Muscle of back (tissue), 13 donors: Measurements from ENCODE around the gene HSPB6. TPM values are rescaled to one million over a fixed set of nuclear protein-coding genes. Genes with fewer than 3 reads are reported as not detected.
"Not testable (repeated sequence)": the region's sequence is repeated elsewhere in the genome, so short reads cannot be mapped to it uniquely, and the experiment has no call there.

Experiments used
- DNase-seq, 3 donors: peaks; one replicate each; pipeline versions ENCODE4 v3.0.0 to v3.0.0-alpha.2; 2013
- long read RNA-seq, 9 donors: transcript quantifications; one replicate each; lab custom pipeline, GENCODE V29; 2026
- polyA plus RNA-seq, 10 donors: library from polyadenylated mRNA; unstranded; fragments of 120-200 nt; gene quantifications; one replicate each; pipeline ENCODE4 v1.2.1, GENCODE V29; 2013; ENCODE audit not compliant: insufficient read length in 10 of 10

Gene HSPB6
- 100 to 1,000 TPM; 193 to 769 (median 611) TPM for polyA plus RNA-seq
- long read RNA-seq, donor 1, transcript HSPB6-201 (3 exons, 1,457 nt) = major isoform, 618 of 648 reads
- long read RNA-seq, donor 1, transcript HSPB6-202 (2 exons, 711 nt) = minor isoform, 5 of 648 reads
- long read RNA-seq, donor 1, partial matches to known transcripts = 25 of 648 reads
- long read RNA-seq, donor 1, other reads (novel, unspliced or antisense) = 0 of 648 reads
- long read RNA-seq, donor 2, transcript HSPB6-201 (3 exons, 1,457 nt) = major isoform, 286 of 299 reads
- long read RNA-seq, donor 2, partial matches to known transcripts = 10 of 299 reads
- long read RNA-seq, donor 2, other reads (novel, unspliced or antisense) = 0 of 299 reads
- long read RNA-seq, donor 3 = 0 reads
- long read RNA-seq, donor 4, transcript HSPB6-202 (2 exons, 711 nt) = minor isoform, 6 of 342 reads
- long read RNA-seq, donor 4, transcript HSPB6-201 (3 exons, 1,457 nt) = major isoform, 326 of 342 reads
- long read RNA-seq, donor 4, partial matches to known transcripts = 10 of 342 reads
- long read RNA-seq, donor 4, other reads (novel, unspliced or antisense) = 0 of 342 reads
- long read RNA-seq, donor 5, transcript HSPB6-201 (3 exons, 1,457 nt) = major isoform, 739 of 789 reads
- long read RNA-seq, donor 5, transcript HSPB6-202 (2 exons, 711 nt) = minor isoform, 6 of 789 reads
- long read RNA-seq, donor 5, partial matches to known transcripts = 38 of 789 reads
- long read RNA-seq, donor 5, other reads (novel, unspliced or antisense) = 6 of 789 reads
- long read RNA-seq, donor 6, transcript HSPB6-201 (3 exons, 1,457 nt) = major isoform, 534 of 567 reads
- long read RNA-seq, donor 6, transcript HSPB6-202 (2 exons, 711 nt) = minor isoform, 7 of 567 reads
- long read RNA-seq, donor 6, partial matches to known transcripts = 26 of 567 reads
- long read RNA-seq, donor 6, other reads (novel, unspliced or antisense) = 0 of 567 reads
- long read RNA-seq, donor 7, transcript HSPB6-201 (3 exons, 1,457 nt) = major isoform, 279 of 300 reads
- long read RNA-seq, donor 7, partial matches to known transcripts = 17 of 300 reads
- long read RNA-seq, donor 7, other reads (novel, unspliced or antisense) = 0 of 300 reads
- long read RNA-seq, donor 8, transcript HSPB6-201 (3 exons, 1,457 nt) = major isoform, 109 of 110 reads
- long read RNA-seq, donor 8, partial matches to known transcripts = 0 of 110 reads
- long read RNA-seq, donor 8, other reads (novel, unspliced or antisense) = 0 of 110 reads
- long read RNA-seq, donor 9, transcript HSPB6-201 (3 exons, 1,457 nt) = major isoform, 104 of 106 reads
- long read RNA-seq, donor 9, partial matches to known transcripts = 0 of 106 reads
- long read RNA-seq, donor 9, other reads (novel, unspliced or antisense) = 0 of 106 reads

- DNase-seq = peak in 1 of 3 donors; percentile 84
Observed at GRCh38 chr19:35756377-35757230, at the start of gene HSPB6. HSPB6 (minus strand) TSS chr19:35757029; CDS start chr19:35757008, 21 bp downstream.

GRCh38 chr19:35806597-35806996, 49.8 kb upstream of the HSPB6 start:
- no peak for DNase-seq

GRCh38 chr19:35805526-35806102, 48.8 kb upstream of the HSPB6 start:
- peak in 2 of 3 donors; percentile 48 to 50 for DNase-seq

GRCh38 chr19:35801828-35802227, 45.0 kb upstream of the HSPB6 start:
- DNase-seq = no peak

GRCh38 chr19:35797663-35798062, 40.8 kb upstream of the HSPB6 start:
- peak in 1 of 3 donors; percentile 53 for DNase-seq

GRCh38 chr19:35796645-35797542, 40.1 kb upstream of the HSPB6 start:
- DNase-seq = no peak

GRCh38 chr19:35795564-35795963, 38.7 kb upstream of the HSPB6 start:
- not testable (repeated sequence) for DNase-seq

GRCh38 chr19:35793381-35794165, 36.7 kb upstream of the HSPB6 start:
- DNase-seq = no peak

GRCh38 chr19:35792888-35793287, 36.1 kb upstream of the HSPB6 start:
- DNase-seq = no peak

GRCh38 chr19:35792312-35792711, 35.5 kb upstream of the HSPB6 start:
- no peak for DNase-seq

GRCh38 chr19:35791814-35792279, 35.0 kb upstream of the HSPB6 start:
- no peak for DNase-seq

GRCh38 chr19:35790981-35791813, 34.4 kb upstream of the HSPB6 start:
- no peak for DNase-seq

GRCh38 chr19:35789978-35790944, 33.4 kb upstream of the HSPB6 start:
- no peak for DNase-seq

- no peak for DNase-seq
Observed at GRCh38 chr19:35789195-35789977, 32.6 kb upstream of the HSPB6 start.
